ENCODE results near the gene VOPP1. TPM values are rescaled to one million over a fixed set of nuclear protein-coding genes. Genes with fewer than 3 reads are reported as not detected.
A peak's percentile ranks its signal among the peaks of the same experiment; 100 is the strongest.
"Not testable (repeated sequence)": the region's sequence is repeated elsewhere in the genome, so short reads cannot be mapped to it uniquely, and the experiment has no call there.

VOPP1 gene
- total RNA-seq, 4 donors from 2014 or later = 63.9 to 79.2 (median 72.4) TPM

DNA sequence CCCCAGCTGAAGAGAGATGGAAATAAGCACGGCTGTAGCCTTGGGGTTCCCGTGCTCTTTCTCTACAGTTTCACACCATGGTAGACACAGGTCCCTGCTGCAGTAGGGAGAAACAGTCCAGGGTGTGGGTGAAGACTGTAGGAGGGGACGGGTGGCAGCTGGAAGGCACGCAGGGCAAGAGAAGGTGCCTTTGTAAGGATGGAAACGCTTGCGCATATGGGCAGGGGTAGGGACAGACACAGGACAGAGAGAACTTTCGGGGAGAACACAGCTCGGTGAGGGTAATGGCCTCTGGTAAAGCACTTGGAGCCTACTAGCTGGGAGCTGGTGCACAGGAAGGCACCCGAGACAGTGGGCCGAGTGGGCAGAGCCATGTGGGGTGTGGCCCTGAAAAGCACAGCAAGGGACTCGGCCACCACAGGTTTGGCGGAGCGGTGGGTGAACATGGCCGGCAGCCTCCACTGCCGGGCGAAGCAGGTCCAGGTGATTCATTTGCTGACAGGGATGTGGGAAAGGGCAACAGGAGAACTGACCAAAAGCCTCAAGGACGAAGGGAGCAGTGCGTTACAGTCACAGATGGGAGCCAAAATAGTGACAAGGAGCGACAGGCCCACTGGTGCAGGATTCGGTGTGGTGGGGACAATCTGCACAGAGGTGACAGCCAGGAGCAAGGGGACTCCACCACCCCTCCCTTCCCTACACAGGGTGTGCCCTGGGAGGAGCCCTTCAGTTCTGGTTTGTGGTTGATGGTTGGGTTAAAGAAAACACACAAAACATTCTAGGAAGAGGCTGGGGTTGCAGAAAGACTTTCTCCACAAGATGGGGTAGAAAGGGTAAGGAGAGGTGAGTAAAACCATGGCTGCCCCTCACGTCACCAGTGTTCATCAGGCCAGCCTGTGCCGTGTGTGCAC lies 97.1 kb downstream of the VOPP1 start:
- TF ChIP-seq, protein P1, sequence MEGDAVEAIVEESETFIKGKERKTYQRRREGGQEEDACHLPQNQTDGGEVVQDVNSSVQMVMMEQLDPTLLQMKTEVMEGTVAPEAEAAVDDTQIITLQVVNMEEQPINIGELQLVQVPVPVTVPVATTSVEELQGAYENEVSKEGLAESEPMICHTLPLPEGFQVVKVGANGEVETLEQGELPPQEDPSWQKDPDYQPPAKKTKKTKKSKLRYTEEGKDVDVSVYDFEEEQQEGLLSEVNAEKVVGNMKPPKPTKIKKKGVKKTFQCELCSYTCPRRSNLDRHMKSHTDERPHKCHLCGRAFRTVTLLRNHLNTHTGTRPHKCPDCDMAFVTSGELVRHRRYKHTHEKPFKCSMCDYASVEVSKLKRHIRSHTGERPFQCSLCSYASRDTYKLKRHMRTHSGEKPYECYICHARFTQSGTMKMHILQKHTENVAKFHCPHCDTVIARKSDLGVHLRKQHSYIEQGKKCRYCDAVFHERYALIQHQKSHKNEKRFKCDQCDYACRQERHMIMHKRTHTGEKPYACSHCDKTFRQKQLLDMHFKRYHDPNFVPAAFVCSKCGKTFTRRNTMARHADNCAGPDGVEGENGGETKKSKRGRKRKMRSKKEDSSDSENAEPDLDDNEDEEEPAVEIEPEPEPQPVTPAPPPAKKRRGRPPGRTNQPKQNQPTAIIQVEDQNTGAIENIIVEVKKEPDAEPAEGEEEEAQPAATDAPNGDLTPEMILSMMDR (IDR thresholded peaks at IDR 0.05) = no peak
- TF ChIP-seq POLR2A (IDR thresholded peaks at IDR 0.05) = no peak
- no peaks in the 10 kb centered on the region for H3K4me1 ChIP-seq
- peak overlapping the region in 1 of 4 donors; percentile 55 for H3K27ac ChIP-seq
- H3K9me3 ChIP-seq = no peaks in the 10 kb centered on the region
- H3K4me3 ChIP-seq = no peak overlapping the region
- peak in 2 of 3 donors; percentile 15 to 41 for DNase-seq
- H3K27me3 ChIP-seq = no peaks in the 10 kb centered on the region
- peaks cover 0 to 16% (median 0%) of the 10 kb centered on the region in 3 donors for H3K36me3 ChIP-seq

DNA sequence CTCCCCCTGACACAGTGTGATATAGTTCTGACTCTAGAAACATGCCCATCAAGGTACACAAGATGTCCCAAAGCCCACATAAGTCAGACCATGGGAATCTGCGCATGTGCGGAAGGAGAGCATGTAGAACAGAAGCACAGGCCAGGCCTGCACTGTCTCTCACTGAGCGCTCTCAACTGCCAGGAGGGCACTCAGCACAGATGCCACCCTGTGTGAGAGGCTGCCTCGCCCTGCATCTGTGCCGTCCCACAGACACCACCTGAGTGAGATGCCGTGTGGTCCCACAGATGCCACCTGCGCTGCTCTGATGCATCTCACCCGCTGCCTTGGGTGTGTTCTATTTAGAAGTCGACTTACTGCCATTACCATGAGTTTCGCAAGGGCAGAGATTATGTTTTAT lies 98.4 kb downstream of the VOPP1 start:
- peaks cover 0 to 16% (median 0%) of the 10 kb centered on the region in 3 donors for H3K36me3 ChIP-seq
- TF ChIP-seq POLR2A (IDR thresholded peaks at IDR 0.05) = no peak
- TF ChIP-seq, protein P1 (IDR thresholded peaks at IDR 0.05) = no peak
- no peak overlapping the region for H3K27ac ChIP-seq
- H3K4me1 ChIP-seq = peaks cover 0 to 4% (median 0%) of the 10 kb centered on the region in 4 donors
- no peaks in the 10 kb centered on the region for H3K27me3 ChIP-seq
- H3K4me3 ChIP-seq = no peak overlapping the region
- H3K9me3 ChIP-seq = no peaks in the 10 kb centered on the region
- peak in 2 of 3 donors; percentile 18 to 42 for DNase-seq

DNA sequence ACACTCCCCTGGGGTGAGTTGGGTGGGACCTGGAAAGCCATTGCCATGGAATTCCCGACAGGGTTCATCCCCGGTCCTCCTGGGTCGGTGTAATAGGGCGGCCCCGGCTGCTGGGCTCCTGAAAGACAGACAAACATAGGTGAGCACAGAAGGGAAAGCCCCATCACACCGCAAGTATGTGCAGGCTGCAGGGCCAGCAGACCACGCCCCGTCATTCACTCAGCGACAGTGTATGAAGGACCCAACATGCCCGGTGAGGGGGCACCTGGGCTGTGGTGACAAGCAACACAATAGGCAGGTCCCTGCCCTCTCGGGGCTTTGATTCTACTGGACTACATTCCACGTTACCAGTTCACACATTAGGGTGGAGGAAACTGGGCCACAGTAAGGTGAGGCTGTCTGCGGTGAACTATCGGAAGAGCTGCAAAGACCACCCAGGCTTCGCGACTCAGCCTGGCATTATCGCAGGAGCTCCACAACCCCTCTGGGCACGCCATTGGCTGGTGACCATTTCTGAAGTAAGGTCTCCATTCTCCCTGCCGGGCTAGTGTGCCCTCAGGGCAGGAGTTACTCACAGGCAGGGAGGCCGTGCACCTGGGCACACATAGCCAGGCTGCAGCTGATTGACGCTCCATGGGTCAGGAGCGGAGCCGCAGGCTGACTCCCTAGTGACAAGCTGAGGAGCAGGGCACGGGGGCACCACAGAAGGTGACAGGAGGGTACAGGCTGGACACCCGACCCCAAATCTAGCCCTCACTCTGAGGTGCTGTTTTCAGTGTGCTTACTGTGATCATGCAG lies 99.2 kb downstream of the VOPP1 start:
- Histone ChIP-seq H3K27ac (peak overlapping the region in 1 of 4 donors; percentile 25), H3K36me3 (peaks cover 0 to 16% (median 0%) of the 10 kb centered on the region in 3 donors), H3K4me1 (peaks cover 0 to 4% (median 0%) of the 10 kb centered on the region in 4 donors), H3K9me3 (no peaks in the 10 kb centered on the region), H3K27me3 (no peaks in the 10 kb centered on the region), H3K4me3 (no peak overlapping the region)
- peak in 2 of 3 donors; percentile 43 to 45 for DNase-seq
- TF ChIP-seq POLR2A (IDR thresholded peaks at IDR 0.05) = no peak

DNA sequence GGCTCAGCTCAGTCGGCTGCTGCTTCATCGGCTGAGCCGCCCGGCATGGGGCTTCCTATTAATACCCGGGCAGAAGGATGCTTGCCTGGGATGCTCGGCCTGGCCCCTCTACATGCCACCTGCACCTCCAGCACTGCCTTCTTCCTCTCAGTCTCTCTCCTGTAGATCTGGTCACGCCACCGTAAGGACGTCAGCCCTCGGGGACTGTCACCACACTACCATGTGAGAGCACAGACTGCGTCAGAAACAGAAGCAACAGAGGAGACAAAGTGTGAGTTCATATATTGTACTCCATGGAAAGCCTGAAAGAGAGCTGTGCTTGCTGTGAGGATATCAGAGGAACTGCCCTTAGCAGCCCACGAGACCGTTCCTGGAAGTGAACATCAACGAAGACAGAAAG lies 99.9 kb downstream of the VOPP1 start:
- not testable (repeated sequence) for H3K4me3 ChIP-seq, DNase-seq, H3K27me3 ChIP-seq, H3K27ac ChIP-seq, H3K4me1 ChIP-seq, H3K9me3 ChIP-seq
- H3K36me3 ChIP-seq = peaks cover 0 to 12% (median 0%) of the 10 kb centered on the region in 3 donors

DNA sequence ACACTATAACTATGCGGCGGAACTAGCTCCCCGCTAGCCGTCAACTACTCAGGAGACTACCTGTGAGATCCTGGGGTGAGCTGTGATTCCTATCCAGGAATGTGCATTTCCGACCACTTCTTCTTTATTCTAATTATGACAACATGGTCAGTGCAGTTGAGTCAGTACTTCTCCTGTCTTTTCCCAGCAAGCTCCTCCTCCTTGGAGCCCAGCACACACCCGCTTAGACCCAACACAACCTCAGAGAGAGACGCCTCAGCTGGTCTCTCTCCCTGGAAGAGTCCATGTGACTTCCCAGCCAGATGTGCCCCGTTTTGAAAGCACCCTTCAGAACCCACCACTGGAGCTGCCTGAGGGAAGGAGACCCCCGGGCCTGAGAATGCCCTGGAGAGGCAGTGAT lies 100.7 kb downstream of the VOPP1 start:
- peak in 1 of 3 donors; percentile 11 for DNase-seq
- not testable (repeated sequence) for H3K4me3 ChIP-seq, H3K4me1 ChIP-seq, H3K27me3 ChIP-seq, H3K9me3 ChIP-seq, H3K27ac ChIP-seq
- peaks cover 0 to 15% (median 0%) of the 10 kb centered on the region in 3 donors for H3K36me3 ChIP-seq

DNA sequence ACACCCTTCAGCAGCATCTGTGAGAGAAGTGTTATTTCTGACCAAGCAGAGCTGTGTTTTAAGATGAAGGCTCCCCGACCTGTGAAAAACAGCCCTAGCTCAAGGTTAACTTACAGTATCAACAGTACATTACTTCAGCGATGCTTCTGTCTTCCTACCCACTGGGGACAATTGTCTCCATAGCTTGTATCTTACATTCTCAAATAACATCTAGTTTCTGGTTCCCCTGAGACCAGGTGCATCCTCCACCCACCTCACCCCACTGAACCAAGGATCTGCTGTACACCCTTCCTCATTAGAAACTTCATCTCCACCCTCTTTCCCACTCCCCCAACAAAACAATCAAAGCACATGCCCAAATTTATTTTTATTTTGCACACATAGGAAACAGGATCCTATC lies 102.0 kb downstream of the VOPP1 start:
- peaks cover 0 to 27% (median 0%) of the 10 kb centered on the region in 3 donors for H3K36me3 ChIP-seq
- no peak overlapping the region for H3K4me3 ChIP-seq
- peak overlapping the region in 2 of 4 donors; percentile 34 to 69 for H3K27ac ChIP-seq
- no peaks in the 10 kb centered on the region for H3K9me3 ChIP-seq
- no peak for TF ChIP-seq POLR2A (IDR thresholded peaks at IDR 0.05)
- TF ChIP-seq, protein P1 (IDR thresholded peaks at IDR 0.05) = no peak
- peak in 1 of 3 donors; percentile 33 for DNase-seq
- peaks cover 0 to 4% (median 0%) of the 10 kb centered on the region in 4 donors for H3K4me1 ChIP-seq
- no peaks in the 10 kb centered on the region for H3K27me3 ChIP-seq
